ENCODE results near the gene SIX3.

DNA sequence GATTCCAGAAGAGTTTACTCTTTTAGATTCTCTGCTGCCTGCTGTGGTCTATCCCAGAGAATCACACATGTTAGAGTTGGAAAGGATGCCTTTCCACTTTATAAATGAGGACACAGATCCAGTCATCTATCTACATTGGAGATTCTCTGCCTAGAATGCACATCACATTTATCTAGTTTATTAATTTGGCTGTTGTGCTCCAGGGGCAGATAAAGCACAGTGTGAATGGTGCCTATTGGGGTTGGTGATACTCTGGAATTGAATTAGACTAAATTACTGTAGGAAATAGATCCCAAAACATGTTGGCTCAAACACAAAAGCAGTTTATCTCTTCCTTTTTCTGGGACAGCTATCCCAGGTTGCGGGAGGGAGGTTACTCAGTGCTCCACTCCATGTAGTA, 52.9 kb downstream of the SIX3 start:
- TF ChIP-seq, protein P1, sequence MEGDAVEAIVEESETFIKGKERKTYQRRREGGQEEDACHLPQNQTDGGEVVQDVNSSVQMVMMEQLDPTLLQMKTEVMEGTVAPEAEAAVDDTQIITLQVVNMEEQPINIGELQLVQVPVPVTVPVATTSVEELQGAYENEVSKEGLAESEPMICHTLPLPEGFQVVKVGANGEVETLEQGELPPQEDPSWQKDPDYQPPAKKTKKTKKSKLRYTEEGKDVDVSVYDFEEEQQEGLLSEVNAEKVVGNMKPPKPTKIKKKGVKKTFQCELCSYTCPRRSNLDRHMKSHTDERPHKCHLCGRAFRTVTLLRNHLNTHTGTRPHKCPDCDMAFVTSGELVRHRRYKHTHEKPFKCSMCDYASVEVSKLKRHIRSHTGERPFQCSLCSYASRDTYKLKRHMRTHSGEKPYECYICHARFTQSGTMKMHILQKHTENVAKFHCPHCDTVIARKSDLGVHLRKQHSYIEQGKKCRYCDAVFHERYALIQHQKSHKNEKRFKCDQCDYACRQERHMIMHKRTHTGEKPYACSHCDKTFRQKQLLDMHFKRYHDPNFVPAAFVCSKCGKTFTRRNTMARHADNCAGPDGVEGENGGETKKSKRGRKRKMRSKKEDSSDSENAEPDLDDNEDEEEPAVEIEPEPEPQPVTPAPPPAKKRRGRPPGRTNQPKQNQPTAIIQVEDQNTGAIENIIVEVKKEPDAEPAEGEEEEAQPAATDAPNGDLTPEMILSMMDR (IDR thresholded peaks at IDR 0.05), result no peak
- no peak for TF ChIP-seq EZH2 (IDR thresholded peaks at IDR 0.05; ENCODE audit: borderline replicate concordance, insufficient read depth, low read depth, low read length, poor library complexity, severe bottlenecking)

Measured in B cell (primary cell).